Measurements from ENCODE around the gene MCOLN1. TPM values are rescaled to one million over a fixed set of nuclear protein-coding genes. Genes with fewer than 3 reads are reported as not detected.

The MCOLN1 gene
- total and polyA plus RNA-seq, 2 of the 8 experiments (the other 6 are each of a cell fraction or from before 2014, with no cell fraction given), result 19.1 to 40.0 TPM

DNA sequence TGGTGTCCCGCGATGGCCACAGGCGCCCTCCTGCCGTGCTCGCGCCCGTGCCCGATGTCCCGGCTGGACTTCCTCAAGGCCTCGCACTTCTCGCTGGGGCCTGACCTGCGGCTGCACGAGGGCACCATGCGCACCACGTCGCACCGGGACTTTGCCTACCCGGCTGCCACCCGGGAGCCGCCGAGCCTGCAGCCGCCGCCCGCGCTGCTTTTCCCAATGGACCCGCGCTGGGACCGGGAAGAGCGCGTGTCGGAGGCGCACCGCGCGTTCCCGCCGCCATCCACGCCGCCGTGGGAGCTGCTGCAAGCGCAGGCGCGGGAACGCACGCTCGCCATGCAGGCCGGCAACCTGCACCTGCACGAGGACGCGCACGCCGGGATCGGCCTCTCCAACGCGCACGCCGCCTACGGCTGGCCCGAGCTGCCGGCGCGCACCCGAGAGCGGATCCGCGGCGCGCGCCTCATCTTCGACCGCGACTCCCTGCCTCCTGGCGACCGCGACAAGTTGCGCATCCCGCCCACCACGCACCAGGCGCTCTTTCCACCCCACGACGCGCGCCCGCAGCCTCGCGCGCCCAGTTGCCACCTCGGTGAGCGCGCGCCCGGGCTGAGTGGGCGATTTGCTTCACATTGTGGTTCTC lies 21.5 kb upstream of the MCOLN1 start (continued):
- TF ChIP-seq CTBP2 (IDR thresholded peaks at IDR 0.05; ENCODE audit: borderline replicate concordance, insufficient read depth, insufficient read length, low read length) (no peak), YY1 (IDR thresholded peaks at IDR 0.05; ENCODE audit: low read depth, low read length) (0 out of 2 replicates have a peak, but pooled peaks have one; percentile 5), KDM1A (IDR thresholded peaks at IDR 0.05; ENCODE audit: borderline replicate concordance, low read length) (0 out of 2 replicates have a peak, but pooled peaks have one; percentile 30), HDAC2 (IDR thresholded peaks at IDR 0.05; ENCODE audit: borderline replicate concordance in 1 of 2, low read depth in 2 of 2, low read length in 2 of 2) (peak; percentile 35 to 95; a peak in 2 of 4 replicates), SP2 (IDR thresholded peaks at IDR 0.05; ENCODE audit: low read length) (no peak), SIX5 (IDR thresholded peaks at IDR 0.05; ENCODE audit: low read depth, low read length) (no peak), POLR2AphosphoS5 (IDR thresholded peaks at IDR 0.05; ENCODE audit: low read depth, low read length) (peak; percentile 65), POLR2A (IDR thresholded peaks at IDR 0.05; ENCODE audit: control extremely low read depth in 1 of 2, low read depth in 2 of 2, low read length in 2 of 2) (peak in 1 of 2 experiments; percentile 76; a peak in 2 of 3 replicates), JUN (IDR thresholded peaks at IDR 0.05; ENCODE audit: low read depth, low read length) (no peak)
- TF ChIP-seq, protein P1, sequence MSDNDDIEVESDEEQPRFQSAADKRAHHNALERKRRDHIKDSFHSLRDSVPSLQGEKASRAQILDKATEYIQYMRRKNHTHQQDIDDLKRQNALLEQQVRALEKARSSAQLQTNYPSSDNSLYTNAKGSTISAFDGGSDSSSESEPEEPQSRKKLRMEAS (IDR thresholded peaks at IDR 0.05), result peak; percentile 100
- TF ChIP-seq, protein P2, sequence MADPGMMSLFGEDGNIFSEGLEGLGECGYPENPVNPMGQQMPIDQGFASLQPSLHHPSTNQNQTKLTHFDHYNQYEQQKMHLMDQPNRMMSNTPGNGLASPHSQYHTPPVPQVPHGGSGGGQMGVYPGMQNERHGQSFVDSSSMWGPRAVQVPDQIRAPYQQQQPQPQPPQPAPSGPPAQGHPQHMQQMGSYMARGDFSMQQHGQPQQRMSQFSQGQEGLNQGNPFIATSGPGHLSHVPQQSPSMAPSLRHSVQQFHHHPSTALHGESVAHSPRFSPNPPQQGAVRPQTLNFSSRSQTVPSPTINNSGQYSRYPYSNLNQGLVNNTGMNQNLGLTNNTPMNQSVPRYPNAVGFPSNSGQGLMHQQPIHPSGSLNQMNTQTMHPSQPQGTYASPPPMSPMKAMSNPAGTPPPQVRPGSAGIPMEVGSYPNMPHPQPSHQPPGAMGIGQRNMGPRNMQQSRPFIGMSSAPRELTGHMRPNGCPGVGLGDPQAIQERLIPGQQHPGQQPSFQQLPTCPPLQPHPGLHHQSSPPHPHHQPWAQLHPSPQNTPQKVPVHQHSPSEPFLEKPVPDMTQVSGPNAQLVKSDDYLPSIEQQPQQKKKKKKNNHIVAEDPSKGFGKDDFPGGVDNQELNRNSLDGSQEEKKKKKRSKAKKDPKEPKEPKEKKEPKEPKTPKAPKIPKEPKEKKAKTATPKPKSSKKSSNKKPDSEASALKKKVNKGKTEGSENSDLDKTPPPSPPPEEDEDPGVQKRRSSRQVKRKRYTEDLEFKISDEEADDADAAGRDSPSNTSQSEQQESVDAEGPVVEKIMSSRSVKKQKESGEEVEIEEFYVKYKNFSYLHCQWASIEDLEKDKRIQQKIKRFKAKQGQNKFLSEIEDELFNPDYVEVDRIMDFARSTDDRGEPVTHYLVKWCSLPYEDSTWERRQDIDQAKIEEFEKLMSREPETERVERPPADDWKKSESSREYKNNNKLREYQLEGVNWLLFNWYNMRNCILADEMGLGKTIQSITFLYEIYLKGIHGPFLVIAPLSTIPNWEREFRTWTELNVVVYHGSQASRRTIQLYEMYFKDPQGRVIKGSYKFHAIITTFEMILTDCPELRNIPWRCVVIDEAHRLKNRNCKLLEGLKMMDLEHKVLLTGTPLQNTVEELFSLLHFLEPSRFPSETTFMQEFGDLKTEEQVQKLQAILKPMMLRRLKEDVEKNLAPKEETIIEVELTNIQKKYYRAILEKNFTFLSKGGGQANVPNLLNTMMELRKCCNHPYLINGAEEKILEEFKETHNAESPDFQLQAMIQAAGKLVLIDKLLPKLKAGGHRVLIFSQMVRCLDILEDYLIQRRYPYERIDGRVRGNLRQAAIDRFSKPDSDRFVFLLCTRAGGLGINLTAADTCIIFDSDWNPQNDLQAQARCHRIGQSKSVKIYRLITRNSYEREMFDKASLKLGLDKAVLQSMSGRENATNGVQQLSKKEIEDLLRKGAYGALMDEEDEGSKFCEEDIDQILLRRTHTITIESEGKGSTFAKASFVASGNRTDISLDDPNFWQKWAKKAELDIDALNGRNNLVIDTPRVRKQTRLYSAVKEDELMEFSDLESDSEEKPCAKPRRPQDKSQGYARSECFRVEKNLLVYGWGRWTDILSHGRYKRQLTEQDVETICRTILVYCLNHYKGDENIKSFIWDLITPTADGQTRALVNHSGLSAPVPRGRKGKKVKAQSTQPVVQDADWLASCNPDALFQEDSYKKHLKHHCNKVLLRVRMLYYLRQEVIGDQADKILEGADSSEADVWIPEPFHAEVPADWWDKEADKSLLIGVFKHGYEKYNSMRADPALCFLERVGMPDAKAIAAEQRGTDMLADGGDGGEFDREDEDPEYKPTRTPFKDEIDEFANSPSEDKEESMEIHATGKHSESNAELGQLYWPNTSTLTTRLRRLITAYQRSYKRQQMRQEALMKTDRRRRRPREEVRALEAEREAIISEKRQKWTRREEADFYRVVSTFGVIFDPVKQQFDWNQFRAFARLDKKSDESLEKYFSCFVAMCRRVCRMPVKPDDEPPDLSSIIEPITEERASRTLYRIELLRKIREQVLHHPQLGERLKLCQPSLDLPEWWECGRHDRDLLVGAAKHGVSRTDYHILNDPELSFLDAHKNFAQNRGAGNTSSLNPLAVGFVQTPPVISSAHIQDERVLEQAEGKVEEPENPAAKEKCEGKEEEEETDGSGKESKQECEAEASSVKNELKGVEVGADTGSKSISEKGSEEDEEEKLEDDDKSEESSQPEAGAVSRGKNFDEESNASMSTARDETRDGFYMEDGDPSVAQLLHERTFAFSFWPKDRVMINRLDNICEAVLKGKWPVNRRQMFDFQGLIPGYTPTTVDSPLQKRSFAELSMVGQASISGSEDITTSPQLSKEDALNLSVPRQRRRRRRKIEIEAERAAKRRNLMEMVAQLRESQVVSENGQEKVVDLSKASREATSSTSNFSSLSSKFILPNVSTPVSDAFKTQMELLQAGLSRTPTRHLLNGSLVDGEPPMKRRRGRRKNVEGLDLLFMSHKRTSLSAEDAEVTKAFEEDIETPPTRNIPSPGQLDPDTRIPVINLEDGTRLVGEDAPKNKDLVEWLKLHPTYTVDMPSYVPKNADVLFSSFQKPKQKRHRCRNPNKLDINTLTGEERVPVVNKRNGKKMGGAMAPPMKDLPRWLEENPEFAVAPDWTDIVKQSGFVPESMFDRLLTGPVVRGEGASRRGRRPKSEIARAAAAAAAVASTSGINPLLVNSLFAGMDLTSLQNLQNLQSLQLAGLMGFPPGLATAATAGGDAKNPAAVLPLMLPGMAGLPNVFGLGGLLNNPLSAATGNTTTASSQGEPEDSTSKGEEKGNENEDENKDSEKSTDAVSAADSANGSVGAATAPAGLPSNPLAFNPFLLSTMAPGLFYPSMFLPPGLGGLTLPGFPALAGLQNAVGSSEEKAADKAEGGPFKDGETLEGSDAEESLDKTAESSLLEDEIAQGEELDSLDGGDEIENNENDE (IDR thresholded peaks at IDR 0.05; ENCODE audit: insufficient replicate concordance, low read length), result no peak
